Prostate gland (tissue), 2 donors: Measurements from ENCODE around the gene SCRN2. TPM values are rescaled to one million over a fixed set of nuclear protein-coding genes. Genes with fewer than 3 reads are reported as not detected.
A peak's percentile ranks its signal among the peaks of the same experiment; 100 is the strongest.

Experiments used
- DNase-seq: peaks from one replicate; pipeline ENCODE4 v3.0.0-alpha.2; 2019; ENCODE audit warnings: low spot score
- H3K27ac ChIP-seq, 2 donors: fragments of 200-600 bp; sonication (generic); 2 replicates each; pipeline ENCODE4 v1.5.1; 2017 to 2019
- H3K27me3 ChIP-seq: fragments of 200-600 bp; sonication (generic); replicated peaks from 2 replicates; pipeline ENCODE4 v1.5.1; 2019; ENCODE audit not compliant: insufficient read depth
- H3K36me3 ChIP-seq, 2 donors: fragments of 200-600 bp; sonication (generic); 1 replicate in 1 of 2; 2 replicates in 1 of 2; pipeline versions ENCODE4 v1.5.1 to v1.8.1; 2017 to 2019
- H3K4me1 ChIP-seq: fragments of 200-600 bp; sonication (generic); replicated peaks from 2 replicates; pipeline ENCODE4 v1.5.1; 2019
- H3K4me3 ChIP-seq, 2 donors: fragments of 200-600 bp; sonication (generic); 2 replicates each; pipeline ENCODE4 v1.5.1; 2017 to 2019
- H3K9me3 ChIP-seq: fragments of 200-600 bp; sonication (generic); 2 replicates; pipeline ENCODE4 v1.5.1; 2017
- POLR2A ChIP-seq: fragments of 450-650 bp; IDR thresholded peaks from one replicate; pipeline ENCODE4 v1.6.1; 2016; ENCODE audit warnings: antibody characterized with exemption, mild to moderate bottlenecking
- POLR2AphosphoS5 ChIP-seq: sonication (generic); formaldehyde crosslinking; IDR thresholded peaks from one replicate; pipeline ENCODE4 v1.6.1; 2017; ENCODE audit warnings: antibody characterized with exemption
- WGBS: methylation state at CpG from one replicate; pipeline ENCODE4 v1.1.5; 2018; 5-methylcytosine and 5-hydroxymethylcytosine counted together
- intact Hi-C: fragments of 100-400 bp; cut with DNase I; formaldehyde crosslinking; loops from one replicate; pipeline ENCODE4 v1.14.2; 2022
- total RNA-seq, 2 donors: library from RNA; depleted of rRNA; stranded (reverse); fragments of >200 nt; gene quantifications; one replicate each; pipeline ENCODE4 v1.1.0, GENCODE V29; 2016
- TF ChIP-seq, protein P1 (sequence below), 4 experiments: fragments of 200-600 bp in 2 of 4; fragments of 450-650 bp in 2 of 4; sonication (generic) in 2 of 4; IDR thresholded peaks; 1 replicate in 3 of 4; 2 replicates in 1 of 4; pipeline ENCODE4 v1.5.1; 2016 to 2019; ENCODE audit warnings: antibody characterized with exemption in 4 of 4, mild to moderate bottlenecking in 2 of 4, moderate library complexity in 2 of 4

Gene SCRN2
- total RNA-seq, 2 donors from 2014 or later = 32.6 to 44.4 TPM

DNA sequence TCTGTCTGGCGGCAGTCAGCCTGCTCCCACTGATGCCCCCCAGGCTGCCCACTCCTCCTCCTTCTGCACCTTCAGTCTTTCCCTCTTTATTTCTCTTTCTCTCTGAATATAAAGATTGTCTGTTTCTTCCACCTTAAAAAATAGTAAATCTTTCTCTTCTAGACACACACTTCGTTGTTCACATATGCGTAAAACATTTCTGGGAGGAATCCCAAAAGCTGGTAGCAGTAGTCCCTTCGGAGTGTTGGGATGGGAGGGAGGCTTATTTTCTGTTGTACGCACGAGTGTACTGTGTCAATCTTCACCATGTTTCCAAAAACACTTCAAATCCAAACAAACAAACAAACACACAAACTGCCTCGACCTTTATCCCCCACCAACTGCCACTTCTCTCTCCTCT lies 29.4 kb downstream of the SCRN2 start:
- Histone ChIP-seq H3K4me3 (no peak overlapping the region), H3K4me1 (no peaks in the 10 kb centered on the region), H3K27ac (no peak overlapping the region), H3K36me3 (peaks cover 0 to 9% of the 10 kb centered on the region in 2 donors), H3K27me3 (no peaks in the 10 kb centered on the region), H3K9me3 (no peaks in the 10 kb centered on the region)
- TF ChIP-seq, protein P1, sequence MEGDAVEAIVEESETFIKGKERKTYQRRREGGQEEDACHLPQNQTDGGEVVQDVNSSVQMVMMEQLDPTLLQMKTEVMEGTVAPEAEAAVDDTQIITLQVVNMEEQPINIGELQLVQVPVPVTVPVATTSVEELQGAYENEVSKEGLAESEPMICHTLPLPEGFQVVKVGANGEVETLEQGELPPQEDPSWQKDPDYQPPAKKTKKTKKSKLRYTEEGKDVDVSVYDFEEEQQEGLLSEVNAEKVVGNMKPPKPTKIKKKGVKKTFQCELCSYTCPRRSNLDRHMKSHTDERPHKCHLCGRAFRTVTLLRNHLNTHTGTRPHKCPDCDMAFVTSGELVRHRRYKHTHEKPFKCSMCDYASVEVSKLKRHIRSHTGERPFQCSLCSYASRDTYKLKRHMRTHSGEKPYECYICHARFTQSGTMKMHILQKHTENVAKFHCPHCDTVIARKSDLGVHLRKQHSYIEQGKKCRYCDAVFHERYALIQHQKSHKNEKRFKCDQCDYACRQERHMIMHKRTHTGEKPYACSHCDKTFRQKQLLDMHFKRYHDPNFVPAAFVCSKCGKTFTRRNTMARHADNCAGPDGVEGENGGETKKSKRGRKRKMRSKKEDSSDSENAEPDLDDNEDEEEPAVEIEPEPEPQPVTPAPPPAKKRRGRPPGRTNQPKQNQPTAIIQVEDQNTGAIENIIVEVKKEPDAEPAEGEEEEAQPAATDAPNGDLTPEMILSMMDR (IDR thresholded peaks at IDR 0.05) = no peak
- TF ChIP-seq POLR2AphosphoS5 = no peak
- TF ChIP-seq POLR2A = no peak
- 55% methylated on average over 7 of the region's 7 CpGs for WGBS
- no peak for DNase-seq
- intact Hi-C loops = no loop called here

DNA sequence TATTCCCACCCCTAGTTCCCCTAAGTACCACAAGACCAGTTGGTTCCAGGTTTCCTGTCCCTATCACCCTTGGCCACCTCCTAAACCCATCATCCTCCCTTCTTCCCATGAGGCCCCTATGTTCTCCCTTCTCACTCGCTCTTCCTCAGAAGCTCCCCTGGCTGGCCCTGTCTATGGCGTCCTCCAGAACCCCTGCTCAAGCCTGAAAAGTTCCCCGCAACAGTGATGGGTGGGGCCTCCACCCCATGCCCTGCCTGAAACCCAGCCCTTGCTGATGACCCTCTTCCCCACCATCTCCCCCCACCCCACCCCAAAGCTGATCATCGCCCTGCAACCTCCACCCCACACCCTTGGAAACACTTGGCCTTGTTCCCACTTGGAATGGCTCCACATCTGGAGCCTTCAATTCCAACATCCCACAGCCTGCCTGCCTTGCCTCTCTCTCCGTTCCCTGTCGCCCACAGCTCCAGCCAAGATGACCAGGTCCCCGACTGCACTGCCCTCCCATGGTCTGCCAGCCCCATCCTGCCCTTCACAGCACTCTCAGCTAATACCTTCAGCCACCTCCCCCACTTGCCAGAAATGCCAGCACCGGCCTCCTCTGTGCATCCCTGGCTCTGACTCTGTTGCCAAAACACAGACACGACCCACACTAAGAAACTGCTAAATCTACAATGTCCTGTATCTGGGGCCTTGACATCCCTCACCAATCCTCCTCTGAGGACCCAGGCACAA lies 30.0 kb downstream of the SCRN2 start:
- peaks cover 0 to 9% of the 10 kb centered on the region in 2 donors for H3K36me3 ChIP-seq
- 76% methylated on average over 9 of the region's 9 CpGs for WGBS
- intact Hi-C loops = no loop called here
- DNase-seq = no peak
- TF ChIP-seq, protein P1 (IDR thresholded peaks at IDR 0.05) = no peak
- TF ChIP-seq POLR2A = no peak
- TF ChIP-seq POLR2AphosphoS5 = no peak
- H3K9me3 ChIP-seq = no peaks in the 10 kb centered on the region
- no peaks in the 10 kb centered on the region for H3K4me1 ChIP-seq
- no peaks in the 10 kb centered on the region for H3K27me3 ChIP-seq
- peak overlapping the region in 1 of 2 donors; percentile 5 for H3K27ac ChIP-seq
- H3K4me3 ChIP-seq = no peak overlapping the region

DNA sequence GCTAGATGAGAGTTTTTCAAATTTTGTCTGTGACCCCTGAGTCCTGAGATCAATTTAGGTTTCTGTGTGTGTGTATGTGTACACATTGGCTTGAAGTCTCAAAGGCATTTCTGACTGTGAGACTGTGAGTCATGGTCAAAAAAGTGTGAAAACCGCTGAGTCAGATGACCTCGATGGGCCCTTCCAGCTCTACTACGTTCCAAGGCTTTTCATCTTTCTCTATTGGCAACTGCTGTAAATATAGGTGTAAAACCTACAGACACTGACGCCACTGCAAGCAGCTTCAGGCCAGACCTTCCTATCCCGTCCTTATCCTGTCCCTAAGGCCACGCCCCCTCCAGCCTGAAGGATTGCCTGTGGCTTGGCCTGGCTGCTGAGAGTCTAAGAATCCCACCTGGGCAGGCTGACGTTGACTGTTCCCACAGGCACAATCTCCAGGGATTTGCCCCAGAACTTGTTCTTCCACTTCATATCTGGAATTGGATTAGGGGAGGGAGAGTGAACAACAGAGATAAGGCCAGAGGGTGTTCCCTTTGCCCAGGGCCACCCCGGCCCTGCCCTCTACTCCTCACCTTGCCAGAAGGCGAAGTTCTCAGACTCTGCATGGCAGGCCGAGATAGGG lies 30.8 kb downstream of the SCRN2 start:
- H3K27me3 ChIP-seq = no peaks in the 10 kb centered on the region
- H3K4me3 ChIP-seq = no peak overlapping the region
- 55% methylated on average over 10 of the region's 10 CpGs for WGBS
- no peak for DNase-seq
- H3K4me1 ChIP-seq = no peaks in the 10 kb centered on the region
- H3K9me3 ChIP-seq = no peaks in the 10 kb centered on the region
- intact Hi-C loops = no loop called here
- peak overlapping the region in 1 of 2 donors; percentile 5 for H3K27ac ChIP-seq
- no peak for TF ChIP-seq POLR2AphosphoS5
- TF ChIP-seq, protein P1 (IDR thresholded peaks at IDR 0.05) = no peak
- no peak for TF ChIP-seq POLR2A
- peaks cover 0 to 5% of the 10 kb centered on the region in 2 donors for H3K36me3 ChIP-seq

DNA sequence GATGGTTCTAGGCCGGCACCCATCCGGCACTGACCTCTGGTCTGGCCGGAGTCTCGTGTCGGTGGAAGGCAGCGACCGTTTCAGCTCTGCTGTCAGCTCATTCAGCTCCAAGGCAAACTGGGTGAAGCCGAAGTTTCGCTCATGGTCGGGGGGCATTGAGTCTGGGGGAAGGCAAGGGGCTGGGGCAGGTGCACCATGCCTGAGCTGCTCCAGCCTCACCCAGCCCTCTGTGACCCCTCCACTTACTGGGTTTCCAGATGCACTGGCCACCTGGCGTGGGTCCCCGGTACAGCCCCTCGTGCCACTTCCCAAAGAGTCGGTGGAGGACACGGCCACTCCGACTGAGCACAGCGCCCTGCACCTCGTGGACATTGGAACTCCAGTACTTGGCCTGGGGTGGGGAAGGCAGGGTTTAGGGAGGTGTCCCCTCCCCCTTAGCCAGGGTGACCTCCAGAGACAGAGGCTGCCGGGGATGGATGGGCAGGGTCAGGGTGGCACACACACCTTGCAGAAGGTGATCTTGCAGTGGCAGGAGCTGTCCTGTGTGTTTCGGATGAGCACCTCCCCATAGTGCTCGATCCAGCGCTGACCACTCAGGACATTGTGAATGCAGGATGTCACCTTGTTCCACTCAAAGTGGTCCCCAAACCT lies 32.1 kb downstream of the SCRN2 start:
- H3K27ac ChIP-seq = no peak overlapping the region
- H3K9me3 ChIP-seq = no peaks in the 10 kb centered on the region
- no peaks in the 10 kb centered on the region for H3K27me3 ChIP-seq
- H3K36me3 ChIP-seq = no peaks in the 10 kb centered on the region
- 95% methylated on average over 22 of the region's 22 CpGs for WGBS
- no peak overlapping the region for H3K4me3 ChIP-seq
- intact Hi-C loops = loop anchor here (10.0 kb wide), 1 partner anchor 114 kb away; the partner anchor contains the start of gene TBKBP1
- H3K4me1 ChIP-seq = no peaks in the 10 kb centered on the region
- DNase-seq = no peak
- TF ChIP-seq POLR2A (no peak), POLR2AphosphoS5 (no peak)
- TF ChIP-seq, protein P1 (IDR thresholded peaks at IDR 0.05) = no peak
